GM18519 (cell line): ENCODE results near the gene RUNX2.

Source experiments
- ATAC-seq: cut with Tn5 transposase; IDR thresholded peaks from one replicate; pipeline ENCODE4 v1.9.1; 2021; ENCODE audit warnings: mild to moderate bottlenecking, moderate library complexity; ENCODE audit not compliant: unreplicated experiment, low FRiP score

RUNX2 gene

GRCh38 chr6:45504947-45505346, 176.8 kb downstream of the RUNX2 start:
- no peak for ATAC-seq

DNA sequence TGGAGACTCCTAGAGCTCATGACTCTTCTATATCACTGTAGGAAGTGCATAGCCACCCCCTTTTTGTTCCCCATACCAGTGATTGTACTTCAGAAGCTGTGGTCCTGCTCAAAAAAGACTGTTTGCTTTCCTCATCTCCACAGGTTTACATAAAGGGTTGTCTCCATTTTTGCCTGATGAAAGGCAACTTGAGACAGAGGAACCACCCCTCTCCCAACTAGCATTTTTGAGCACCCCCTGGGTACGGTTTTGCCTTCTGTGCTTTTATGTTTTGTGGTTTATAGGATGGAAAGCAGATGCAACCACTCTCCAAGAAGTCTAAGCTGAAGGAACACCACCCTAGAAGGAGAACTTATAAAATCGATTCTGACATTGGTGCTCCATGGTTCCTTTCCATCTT, 177.3 kb downstream of the RUNX2 start:
- no peak for ATAC-seq

DNA sequence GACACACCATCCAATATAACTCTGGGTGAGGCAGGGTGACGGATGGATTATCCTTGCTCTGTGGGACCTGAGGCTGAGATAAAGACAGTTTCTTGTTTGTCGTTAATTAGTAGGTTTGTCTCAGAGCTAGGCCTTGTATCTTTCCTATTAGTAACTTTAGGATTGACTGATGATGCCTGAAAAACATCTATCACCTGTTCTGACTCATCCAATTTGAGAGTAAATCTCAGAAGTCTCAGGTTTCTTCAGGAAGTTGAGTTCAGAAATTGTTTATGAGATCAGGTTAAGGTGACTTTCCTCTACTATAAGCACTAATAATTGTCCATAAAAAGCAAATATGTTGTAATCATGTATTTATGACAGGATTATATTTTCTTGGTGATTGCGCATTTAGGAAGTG, 179.1 kb downstream of the RUNX2 start:
- ATAC-seq = no peak

DNA sequence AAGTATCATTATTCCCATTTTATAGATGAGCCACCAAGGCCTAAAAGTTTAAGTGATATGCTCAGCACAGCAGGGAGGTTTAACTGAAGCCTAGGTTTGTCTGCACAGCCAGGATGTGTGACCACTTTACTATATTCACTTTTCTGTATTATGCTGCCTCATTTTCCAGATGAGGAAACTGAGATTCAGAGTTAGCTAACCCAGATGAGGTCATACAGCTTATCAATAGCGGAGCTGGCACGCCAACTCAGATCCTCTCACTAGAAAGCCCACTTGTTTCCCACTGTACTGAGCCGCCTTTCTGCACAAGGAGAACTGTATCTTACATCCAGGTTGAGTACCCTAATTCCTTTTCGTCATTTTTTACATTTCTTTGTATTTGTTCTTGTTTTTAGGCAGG, 181.3 kb downstream of the RUNX2 start:
- no peak for ATAC-seq

GRCh38 chr6:45512717-45513116, 184.6 kb downstream of the RUNX2 start:
- no peak for ATAC-seq

GRCh38 chr6:45513213-45513618, 185.1 kb downstream of the RUNX2 start:
- ATAC-seq = no peak

- ATAC-seq = no peak
These were observed 185.7 kb downstream of the RUNX2 start for GRCh38 chr6:45513843-45514242.

DNA sequence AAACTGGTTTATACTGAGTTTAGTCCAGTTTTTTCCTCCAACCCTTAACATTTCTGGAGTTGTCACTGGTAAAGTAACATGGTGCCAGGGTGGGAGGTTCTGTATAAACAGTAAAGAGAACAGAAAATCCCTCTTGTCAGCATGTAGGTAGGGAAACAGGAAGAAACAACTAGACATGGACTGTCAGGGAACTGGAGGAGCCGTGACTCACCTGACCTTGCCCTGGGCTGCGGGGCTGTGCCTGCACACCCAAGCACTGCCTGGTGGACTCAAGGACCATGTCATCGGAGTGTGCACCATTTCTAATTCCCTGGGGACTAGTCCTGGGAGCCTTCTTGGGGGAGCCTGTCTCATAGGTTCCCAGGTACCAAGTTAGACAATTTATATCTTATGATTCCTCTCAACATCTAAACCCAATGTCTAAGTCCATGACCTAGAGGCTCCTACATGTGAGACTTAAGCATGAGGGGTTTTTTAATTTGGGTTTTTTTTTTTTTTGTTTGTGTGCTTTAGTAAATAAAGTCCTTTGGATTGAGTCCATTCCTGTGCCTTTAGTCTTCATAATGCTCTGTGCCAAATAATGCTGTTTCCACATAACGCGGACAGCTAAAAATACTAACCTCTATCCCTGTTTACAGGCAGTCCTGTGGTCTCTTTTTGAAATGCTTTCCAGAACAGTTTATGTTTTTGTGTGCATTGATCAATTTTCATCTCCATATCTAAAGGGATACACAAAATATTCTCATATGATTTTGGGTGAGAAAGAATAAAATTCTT, 186.5 kb downstream of the RUNX2 start:
- ATAC-seq = no peak

- no peak for ATAC-seq
These were observed 190.0 kb downstream of the RUNX2 start for GRCh38 chr6:45518013-45518720.

DNA sequence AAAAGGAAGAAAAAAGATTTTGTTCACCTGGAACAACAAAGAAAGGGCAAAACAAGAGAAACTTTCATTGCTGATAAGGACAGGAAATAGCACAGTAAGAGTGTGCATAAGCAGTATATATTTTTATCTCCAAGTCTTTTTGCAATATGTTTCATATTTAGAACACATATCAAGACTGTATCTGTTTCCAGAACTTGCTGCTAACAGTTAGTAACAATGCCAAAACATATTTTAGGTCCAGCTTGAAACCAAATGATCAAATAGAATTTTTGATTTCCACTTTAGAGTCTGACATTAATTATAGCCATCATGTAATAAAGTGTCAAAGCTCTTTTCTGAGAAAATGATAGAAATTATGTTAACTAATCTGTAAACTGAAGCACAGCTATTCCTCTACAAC, 193.1 kb downstream of the RUNX2 start:
- no peak for ATAC-seq

DNA sequence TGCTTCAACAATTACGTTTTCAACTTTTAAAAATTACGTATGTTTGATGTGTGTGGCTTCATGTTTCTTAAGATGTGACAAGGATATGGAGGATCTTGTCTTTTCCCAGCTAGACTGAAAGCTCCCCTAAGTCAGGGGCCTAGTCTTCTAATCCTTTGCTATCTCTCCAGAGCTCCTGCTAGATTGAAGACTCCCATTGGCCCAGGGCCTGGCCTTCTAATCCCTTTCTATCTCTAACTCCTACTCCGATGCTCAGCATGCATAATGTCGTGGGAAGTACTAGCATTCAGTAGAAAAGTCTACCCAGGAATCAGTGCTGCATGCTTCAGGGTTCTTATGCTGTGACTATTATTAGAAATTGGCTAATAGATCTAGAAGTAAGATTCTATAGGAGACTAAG, 194.4 kb downstream of the RUNX2 start:
- ATAC-seq = no peak

DNA sequence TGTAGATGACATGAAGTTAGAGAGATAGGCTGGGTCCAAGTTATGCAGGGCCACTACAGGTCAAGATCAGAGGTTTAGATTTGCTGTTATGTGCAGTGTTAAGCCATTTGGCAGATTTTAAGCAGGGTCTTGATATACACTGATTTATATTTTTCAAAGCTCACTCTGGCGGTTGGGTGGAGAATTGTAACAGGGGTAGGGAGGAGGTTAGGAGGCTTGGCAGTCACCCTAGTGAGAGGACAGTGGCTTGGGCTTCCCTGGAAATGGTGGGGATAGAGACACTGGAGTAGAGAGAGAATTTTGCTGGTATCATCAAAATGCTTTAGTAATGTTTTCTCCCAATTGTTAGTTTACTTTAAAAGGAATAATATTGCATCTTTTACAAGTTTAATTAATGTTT, 199.1 kb downstream of the RUNX2 start:
- ATAC-seq = no peak

DNA sequence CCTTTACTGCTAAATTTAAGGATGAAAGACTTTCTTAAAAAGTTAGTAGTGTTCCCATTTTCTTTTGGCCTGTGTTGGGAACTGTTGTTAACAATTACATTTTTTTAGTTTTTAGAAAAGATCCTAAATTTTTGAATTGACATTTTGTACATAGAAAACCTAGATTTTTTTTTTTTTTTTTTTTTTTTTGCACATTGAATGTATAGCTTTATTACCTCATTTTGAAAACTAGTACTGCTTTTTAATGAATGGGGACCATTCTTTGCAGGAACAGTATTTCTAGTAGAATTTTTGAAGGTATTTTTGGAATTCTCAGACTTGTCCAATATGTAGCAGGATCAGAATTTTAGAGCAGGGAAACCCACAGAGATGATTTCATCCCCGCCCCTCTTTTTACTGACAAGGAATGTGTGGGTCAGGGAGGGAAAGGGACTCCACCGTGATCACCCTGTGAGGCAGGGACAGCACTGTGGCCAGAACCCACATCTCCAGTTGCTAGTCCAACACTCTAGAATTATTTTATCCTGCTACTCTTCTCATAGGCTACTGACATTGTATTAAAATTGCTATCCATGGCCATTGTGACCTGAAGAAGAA, 204.0 kb downstream of the RUNX2 start:
- ATAC-seq = no peak

DNA sequence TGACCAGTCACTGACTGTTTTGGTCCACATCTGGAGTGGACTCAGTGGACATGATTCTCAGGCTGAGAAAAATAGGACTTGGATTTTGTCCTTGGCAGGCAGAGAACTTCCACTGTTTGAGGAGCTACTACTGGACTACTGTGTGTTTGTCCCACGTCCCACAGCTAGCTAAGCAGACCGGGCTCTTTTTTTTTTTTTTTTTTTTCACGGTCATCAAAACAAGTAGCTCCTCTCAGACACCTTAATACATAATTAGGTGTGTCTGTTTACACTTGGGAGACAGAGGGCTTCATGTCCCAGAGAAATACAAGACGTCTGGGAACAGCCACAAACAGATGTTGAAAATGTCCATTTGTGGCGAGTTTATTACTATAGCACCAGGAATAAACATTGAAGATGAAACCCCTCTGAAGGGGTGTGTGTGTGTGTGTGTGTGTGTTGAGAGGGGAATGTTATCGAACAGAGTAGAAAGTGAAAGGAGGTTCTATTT, 204.6 kb downstream of the RUNX2 start:
- no peak for ATAC-seq

DNA sequence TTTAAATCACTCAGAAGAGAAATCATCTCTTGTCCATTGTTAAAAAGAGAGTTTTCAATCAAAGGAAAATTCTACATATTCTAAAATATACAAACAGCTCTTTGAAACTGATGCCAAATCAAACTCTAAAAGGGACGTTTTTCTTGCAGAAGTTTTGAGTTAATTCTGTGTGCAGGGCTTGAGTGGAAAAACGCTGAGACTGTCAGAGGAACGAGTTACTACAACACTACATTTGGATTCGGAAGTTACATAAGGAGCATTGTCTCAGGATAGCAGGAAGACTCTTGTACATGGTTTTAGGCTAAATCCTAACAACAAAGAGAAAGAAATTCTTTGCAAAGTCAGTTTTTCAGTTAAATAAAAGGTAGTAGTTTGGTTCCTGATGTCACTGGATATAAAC, 205.3 kb downstream of the RUNX2 start:
- ATAC-seq = no peak

GRCh38 chr6:45535933-45536332, 207.8 kb downstream of the RUNX2 start:
- ATAC-seq = no peak

GRCh38 chr6:45537539-45537938, 209.4 kb downstream of the RUNX2 start:
- ATAC-seq = no peak

- no peak for ATAC-seq
These were observed 210.8 kb downstream of the RUNX2 start for GRCh38 chr6:45538641-45539547.

DNA sequence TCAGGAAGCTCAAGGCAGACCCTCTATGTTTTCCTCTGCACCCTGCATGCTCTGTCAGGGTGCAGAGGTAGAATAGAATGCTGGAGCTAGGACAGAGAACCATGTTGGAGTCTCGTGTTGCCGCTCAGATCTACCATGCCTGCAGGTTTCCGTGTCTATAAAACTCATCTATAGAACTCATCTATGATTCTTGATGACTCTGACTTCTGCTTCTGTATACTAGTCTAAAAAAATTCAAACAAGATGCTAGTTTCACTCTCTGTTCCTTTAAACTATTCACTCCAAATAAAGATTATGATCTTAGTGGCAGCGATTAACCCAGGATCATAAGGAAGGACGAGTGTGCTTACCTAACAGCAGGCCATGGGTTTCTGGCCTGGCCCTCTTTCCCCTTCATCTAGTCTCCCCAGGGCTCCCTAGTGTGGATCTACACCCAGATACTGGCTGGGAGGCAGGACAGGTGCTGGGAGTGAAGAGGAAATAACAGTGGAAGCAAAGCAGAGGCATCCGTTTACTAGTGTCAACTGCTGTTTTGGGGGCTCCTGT, 212.3 kb downstream of the RUNX2 start:
- ATAC-seq = no peak

GRCh38 chr6:45541934-45542333, 213.8 kb downstream of the RUNX2 start:
- no peak for ATAC-seq
